Endothelial cell of umbilical vein (primary cell): ENCODE data around the gene PRKAR1B. TPM values are rescaled to one million over a fixed set of nuclear protein-coding genes. Genes with fewer than 3 reads are reported as not detected.

Experiments
- BruUV-seq: library from RNA; stranded (reverse); fragments of 400-500 nt; replicated peaks from 2 replicates; lab custom pipeline; 2021; lab: Mats Ljungman, UMichigan
- CTCF ChIA-PET: fragments of 300-600, 350-600 bp; sonication (Branson Sonifier 250); formaldehyde crosslinking; loops from one replicate; lab custom pipeline; 2021; ENCODE audit warnings: antibody characterized with exemption, inconsistent platforms; lab: Charles Lee
- POLR2A ChIA-PET: fragments of 300-600, 350-600 bp; sonication (Branson Sonifier 250); formaldehyde crosslinking; loops from one replicate; lab custom pipeline; 2021; ENCODE audit warnings: antibody characterized with exemption, inconsistent platforms; lab: Charles Lee
- DNase-seq: peaks from one replicate; pipeline ENCODE4 v3.0.0-alpha.2; 2011; ENCODE audit warnings: low read depth, low spot score
- FAIRE-seq: peaks from 2 replicates; lab custom pipeline; 2011; peaks lifted over from hg19 to GRCh38; lab: Jason Lieb, UNC
- H2AFZ ChIP-seq: 2 replicates; pipeline ENCODE4 v1.6.0; 2012; ENCODE audit warnings: low read depth, low read length, control low read depth, inconsistent platforms
- H3K27ac ChIP-seq: 2 replicates; pipeline ENCODE4 v1.5.1; 2011; ENCODE audit warnings: low read depth, mild to moderate bottlenecking, control low read depth, low read length, moderate library complexity; ENCODE audit not compliant: insufficient read depth
- H3K27me3 ChIP-seq, 2 experiments: 2 replicates each; pipeline versions ENCODE4 v1.6.0 to v1.6.1; 2011; ENCODE audit warnings: low read length in 2 of 2, mixed read lengths in 1 of 2; ENCODE audit not compliant: control insufficient read depth in 2 of 2, insufficient read depth in 2 of 2
- H3K36me3 ChIP-seq, 2 experiments: 2 replicates in 1 of 2; 3 replicates in 1 of 2; pipeline ENCODE4 v1.5.1; 2011; ENCODE audit warnings: low read length in 2 of 2, mild to moderate bottlenecking in 1 of 2, moderate library complexity in 1 of 2; ENCODE audit not compliant: control insufficient read depth in 2 of 2, insufficient read depth in 2 of 2; ENCODE audit errors: extremely low read depth in 1 of 2
- H3K4me1 ChIP-seq: 3 replicates; pipeline ENCODE4 v1.5.1; 2011; ENCODE audit warnings: mild to moderate bottlenecking, low read length; ENCODE audit not compliant: control insufficient read depth, insufficient read depth; ENCODE audit errors: extremely low read depth
- H3K4me2 ChIP-seq: 2 replicates; pipeline ENCODE4 v1.6.1; 2011; ENCODE audit warnings: low read length, control low read depth, mixed read lengths; ENCODE audit not compliant: insufficient read depth
- H3K4me3 ChIP-seq, 3 experiments: fragments of 200-600 bp in 1 of 3; sonication (generic), shearing (Covaris generic) in 1 of 3; replicated peaks in 1 of 3; 2 replicates each; pipeline ENCODE4 v1.5.1; 2011 to 2016; ENCODE audit warnings: control low read depth in 3 of 3, low read length in 3 of 3, mild to moderate bottlenecking in 2 of 3, inconsistent platforms in 1 of 3, low read depth in 1 of 3, moderate library complexity in 1 of 3; ENCODE audit not compliant: insufficient read depth in 1 of 3
- H3K79me2 ChIP-seq: 2 replicates; pipeline ENCODE4 v1.6.0; 2012; ENCODE audit warnings: low read length, inconsistent platforms; ENCODE audit not compliant: control insufficient read depth, insufficient read depth
- H3K9ac ChIP-seq: replicated peaks from 2 replicates; pipeline ENCODE3; 2011; ENCODE audit warnings: low read length, control low read depth; ENCODE audit not compliant: insufficient read depth; ENCODE audit errors: extremely low read depth
- H3K9me1 ChIP-seq: replicated peaks from 3 replicates; pipeline ENCODE4 v1.6.0; 2011; ENCODE audit warnings: mild to moderate bottlenecking, low read length; ENCODE audit not compliant: control insufficient read depth, insufficient read depth; ENCODE audit errors: extremely low read depth
- H3K9me3 ChIP-seq: replicated peaks from 2 replicates; pipeline ENCODE4 v1.5.1; 2012; ENCODE audit warnings: low read length, inconsistent platforms; ENCODE audit not compliant: control insufficient read depth, insufficient read depth
- H4K20me1 ChIP-seq: replicated peaks from 2 replicates; pipeline ENCODE3; 2011; ENCODE audit warnings: mild to moderate bottlenecking, low read length; ENCODE audit not compliant: control insufficient read depth, insufficient read depth; ENCODE audit errors: extremely low read depth
- CTCF ChIP-seq, 2 donors: IDR thresholded peaks; 1 replicate in 1 of 2; 2 replicates in 1 of 2; pipeline ENCODE4 v1.5.1; 2011; ENCODE audit warnings: low read length in 2 of 2, mild to moderate bottlenecking in 2 of 2, moderate library complexity in 2 of 2, control low read depth in 1 of 2, inconsistent platforms in 1 of 2, low read depth in 1 of 2; ENCODE audit not compliant: insufficient read depth in 1 of 2; ENCODE audit errors: extremely low read depth in 1 of 2
- EZH2 ChIP-seq: IDR thresholded peaks from 2 replicates; pipeline ENCODE4 v1.6.1; 2012; ENCODE audit warnings: borderline replicate concordance, low read depth, mild to moderate bottlenecking, moderate library complexity, low read length, inconsistent platforms; ENCODE audit not compliant: severe bottlenecking
- FOS ChIP-seq: IDR thresholded peaks from 2 replicates; pipeline ENCODE4 v1.6.1; 2011; ENCODE audit warnings: mild to moderate bottlenecking, low read length, moderate library complexity, borderline replicate concordance; ENCODE audit not compliant: insufficient read depth
- GATA2 ChIP-seq: IDR thresholded peaks from 2 replicates; pipeline ENCODE4 v1.7.0; 2011; ENCODE audit warnings: low read depth, mild to moderate bottlenecking, moderate library complexity, mixed read lengths, low read length; ENCODE audit not compliant: insufficient read length, insufficient read depth
- JUN ChIP-seq: IDR thresholded peaks from 2 replicates; pipeline ENCODE4 v1.6.1; 2011; ENCODE audit warnings: borderline replicate concordance, low read depth; ENCODE audit not compliant: insufficient read length, insufficient read depth
- MAX ChIP-seq: IDR thresholded peaks from 2 replicates; pipeline ENCODE4 v1.6.1; 2011; ENCODE audit not compliant: insufficient read depth, insufficient read length
- MYC ChIP-seq: IDR thresholded peaks from one replicate; pipeline ENCODE4 v1.6.1; 2011; ENCODE audit warnings: mild to moderate bottlenecking, low read depth, low read length
- POLR2A ChIP-seq: IDR thresholded peaks from 2 replicates; pipeline ENCODE4 v1.6.1; 2012; ENCODE audit warnings: low read depth, mild to moderate bottlenecking, control low read depth, low read length
- POLR2AphosphoS5 ChIP-seq: IDR thresholded peaks from 2 replicates; pipeline ENCODE4 v1.6.1; 2012; ENCODE audit warnings: low read depth, mild to moderate bottlenecking, control low read depth, low read length, moderate library complexity; ENCODE audit not compliant: insufficient read depth
- dilution Hi-C: fragments of 300-500 bp; cut with MboI; formaldehyde crosslinking; loops from one replicate; pipeline ENCODE4 v1.15.0; 2019; ENCODE audit warnings: low sequenced_read_pairs; ENCODE audit not compliant: extremely low pct_ligation_motif_present
- intact Hi-C: fragments of 100-400 bp; cut with micrococcal nuclease; formaldehyde crosslinking; loops from one replicate; pipeline ENCODE4 v1.10.0; 2022
- polyA plus RNA-seq, 4 experiments: library from polyadenylated mRNA; depleted of rRNA in 3 of 4; stranded (reverse) in 3 of 4; unstranded in 1 of 4; fragments of >200 nt; gene quantifications; 2 replicates each; pipeline versions ENCODE4 v1.2.1 to v1.2.3, GENCODE V29; 2011 to 2012; ENCODE audit warnings: missing spikeins in 1 of 4
- total RNA-seq: library from RNA; stranded (reverse); gene quantifications from 2 replicates; pipeline ENCODE4 v1.2.3, GENCODE V29; 2021

PRKAR1B gene
- total and polyA plus RNA-seq, 2 donors (not counting 3 experiments of a cell fraction or from before 2014, with no cell fraction given) = 15.4 to 29.2 TPM

DNA sequence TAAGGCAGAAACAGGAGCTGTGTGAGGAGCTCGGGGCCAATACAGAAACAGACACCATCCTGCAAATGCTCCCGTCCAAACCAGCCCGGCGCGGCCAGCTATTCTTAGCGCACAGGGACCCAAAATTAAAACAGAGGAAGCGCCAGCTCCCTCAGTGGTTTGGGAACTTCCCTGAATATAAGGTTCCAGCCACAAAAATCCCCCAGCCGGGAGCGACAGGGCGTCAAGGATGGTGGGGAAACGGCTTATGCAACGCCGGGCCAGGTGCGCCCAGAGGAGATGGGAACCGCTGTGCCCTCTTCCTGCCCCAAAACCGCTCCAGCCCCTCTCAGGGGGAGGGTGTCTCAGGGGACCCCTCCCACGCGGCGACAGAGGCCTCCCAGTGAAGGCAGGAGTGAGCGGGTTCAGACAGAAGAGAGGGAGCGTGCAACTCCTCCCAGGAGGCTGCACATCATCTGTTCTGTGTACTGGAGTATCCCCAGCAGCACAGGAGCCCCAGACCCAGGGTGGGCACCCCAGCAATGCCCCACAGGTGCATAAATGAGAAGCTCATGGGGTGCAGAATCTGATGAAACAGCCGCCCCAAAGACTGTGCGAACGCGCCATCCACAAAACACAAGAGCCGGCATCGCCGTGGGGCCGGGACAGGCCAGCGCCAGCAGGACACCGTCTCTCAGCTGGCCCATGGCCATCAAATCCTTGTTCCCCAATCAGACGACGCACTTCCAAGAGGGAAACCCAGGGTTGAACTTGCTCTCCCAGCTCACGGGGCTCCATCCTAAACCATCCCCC is 133.6 kb downstream of the PRKAR1B start:
- no peaks in the 10 kb centered on the region for H3K9me1 ChIP-seq
- no peaks in the 10 kb centered on the region for H3K79me2 ChIP-seq
- H3K9me3 ChIP-seq = no peaks in the 10 kb centered on the region
- H3K27ac ChIP-seq = no peak overlapping the region
- H3K4me2 ChIP-seq = no peak overlapping the region
- H3K27me3 ChIP-seq = no peaks in the 10 kb centered on the region
- TF ChIP-seq MYC (no peak), MAX (no peak), POLR2AphosphoS5 (no peak), EZH2 (no peak), POLR2A (no peak), JUN (no peak), GATA2 (no peak), FOS (no peak), CTCF (IDR thresholded peaks at IDR 0.05; ENCODE audit: extremely low read depth in 1 of 2, insufficient read depth in 1 of 2, low read depth in 1 of 2, low read length in 2 of 2) (no peak)
- DNase-seq (no peak), FAIRE-seq (no peak)
- dilution Hi-C loops = no loop called here
- H3K4me1 ChIP-seq = no peaks in the 10 kb centered on the region
- POLR2A ChIA-PET = no interaction called here
- no TSS peak for BruUV-seq
- H4K20me1 ChIP-seq = no peaks in the 10 kb centered on the region
- H2AFZ ChIP-seq = no peak overlapping the region
- H3K4me3 ChIP-seq = no peak overlapping the region
- CTCF ChIA-PET = interaction anchor here (0.7 kb wide), 1 partner anchor 260 kb away, joined by 3 read pairs; no protein-coding TSS in a partner anchor
- H3K36me3 ChIP-seq = peaks cover 0 to 9% of the 10 kb centered on the region in 2 experiments
- intact Hi-C loops = no loop called here
- H3K9ac ChIP-seq = no peak overlapping the region
